HG02981 (cell line): ENCODE data around the gene C10orf105.

Experiments used
- ATAC-seq: cut with Tn5 transposase; IDR thresholded peaks from one replicate; pipeline ENCODE4 v1.9.1; 2021; ENCODE audit warnings: mild to moderate bottlenecking, moderate library complexity; ENCODE audit not compliant: unreplicated experiment

The C10orf105 gene

GRCh38 chr10:71751515-71752224 is 32.1 kb upstream of the C10orf105 start:
- ATAC-seq, result no peak

- no peak for ATAC-seq
These were observed 31.4 kb upstream of the C10orf105 start for GRCh38 chr10:71750986-71751385.

- ATAC-seq, result no peak
These were observed 30.7 kb upstream of the C10orf105 start for GRCh38 chr10:71750124-71750841.

- no peak for ATAC-seq
These were observed 29.8 kb upstream of the C10orf105 start for GRCh38 chr10:71749396-71749795.

GRCh38 chr10:71748671-71749191 is 29.2 kb upstream of the C10orf105 start:
- peak; percentile 57 for ATAC-seq

- no peak for ATAC-seq
These were observed 28.3 kb upstream of the C10orf105 start for GRCh38 chr10:71747551-71748523.

GRCh38 chr10:71747039-71747531 is 27.5 kb upstream of the C10orf105 start:
- ATAC-seq, result no peak

GRCh38 chr10:71746344-71747037 is 26.9 kb upstream of the C10orf105 start:
- ATAC-seq, result no peak

GRCh38 chr10:71745664-71746250 is 26.2 kb upstream of the C10orf105 start:
- ATAC-seq, result no peak

- no peak for ATAC-seq
These were observed 25.5 kb upstream of the C10orf105 start for GRCh38 chr10:71744897-71745663.

GRCh38 chr10:71743866-71744265 is 24.3 kb upstream of the C10orf105 start:
- ATAC-seq, result no peak

GRCh38 chr10:71743089-71743838 is 23.7 kb upstream of the C10orf105 start:
- no peak for ATAC-seq

GRCh38 chr10:71742301-71743088 is 22.9 kb upstream of the C10orf105 start:
- no peak for ATAC-seq

- ATAC-seq, result no peak
These were observed 22.1 kb upstream of the C10orf105 start for GRCh38 chr10:71741671-71742070.

- ATAC-seq, result no peak
These were observed 21.5 kb upstream of the C10orf105 start for GRCh38 chr10:71741029-71741428.

- ATAC-seq, result no peak
These were observed 20.6 kb upstream of the C10orf105 start for GRCh38 chr10:71740069-71740653.

GRCh38 chr10:71739358-71739900 is 19.9 kb upstream of the C10orf105 start:
- no peak for ATAC-seq
